Glomerular endothelial cell (primary cell): ENCODE measurements around the gene ST6GALNAC6. TPM values are rescaled to one million over a fixed set of nuclear protein-coding genes. Genes with fewer than 3 reads are reported as not detected.

Experiments used
- DNase-seq: peaks from one replicate; pipeline ENCODE4 v3.0.0-alpha.2; 2011; ENCODE audit warnings: low read depth, low spot score; ENCODE audit errors: extremely low read depth
- total RNA-seq: library from RNA; depleted of rRNA; stranded (reverse); fragments of >200 nt; gene quantifications from 2 replicates; pipeline ENCODE4 v1.2.3, GENCODE V29; 2015

The ST6GALNAC6 gene, protein sequence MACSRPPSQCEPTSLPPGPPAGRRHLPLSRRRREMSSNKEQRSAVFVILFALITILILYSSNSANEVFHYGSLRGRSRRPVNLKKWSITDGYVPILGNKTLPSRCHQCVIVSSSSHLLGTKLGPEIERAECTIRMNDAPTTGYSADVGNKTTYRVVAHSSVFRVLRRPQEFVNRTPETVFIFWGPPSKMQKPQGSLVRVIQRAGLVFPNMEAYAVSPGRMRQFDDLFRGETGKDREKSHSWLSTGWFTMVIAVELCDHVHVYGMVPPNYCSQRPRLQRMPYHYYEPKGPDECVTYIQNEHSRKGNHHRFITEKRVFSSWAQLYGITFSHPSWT
- total RNA-seq: 70.4 and 72.0 TPM in 2 replicates

DNA sequence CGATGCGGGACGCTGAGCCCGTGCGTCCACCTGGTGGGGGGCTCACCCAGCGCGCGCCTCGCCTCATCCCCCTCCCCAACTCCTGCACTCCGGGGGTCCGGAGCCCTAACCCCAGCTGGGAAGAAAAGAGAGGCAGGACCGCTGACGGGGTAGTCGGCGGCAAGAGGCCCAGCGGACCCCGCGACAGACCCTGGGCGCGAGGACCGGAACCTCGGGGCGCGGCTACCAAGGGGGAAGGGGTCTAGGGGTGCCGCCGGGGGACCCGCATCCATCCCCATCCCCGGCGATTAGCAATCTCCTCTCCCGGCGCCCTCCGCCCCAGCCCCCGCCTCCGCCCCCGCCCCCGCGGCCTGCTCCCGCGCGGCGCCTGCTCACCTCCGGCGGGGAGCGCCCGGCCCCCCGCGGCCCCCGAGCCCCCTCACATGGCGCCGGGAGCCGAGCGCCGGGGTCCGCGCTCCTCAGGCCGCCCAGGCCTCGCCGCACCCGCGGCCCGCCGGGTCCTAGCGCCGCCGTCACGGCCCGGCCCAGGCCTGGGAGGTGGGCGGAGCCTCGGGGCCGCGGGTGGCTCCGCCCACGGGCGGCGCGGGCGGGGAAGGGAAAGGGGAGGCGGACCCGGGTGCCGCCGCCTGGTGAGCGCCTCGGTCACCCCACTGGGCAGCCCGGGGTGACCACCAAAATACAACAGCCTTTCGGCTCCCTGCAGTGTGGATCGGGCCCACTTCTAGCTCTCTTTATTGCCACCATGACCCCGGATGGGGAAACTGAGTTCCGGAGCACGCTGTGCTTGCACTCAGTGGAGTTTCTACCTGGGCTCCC, at the start of gene ST6GALNAC6:
ST6GALNAC6 (minus strand) TSS at position 476 of the 816 bp plus-strand sequence. CDS start 1,622 bp downstream, outside the sequence.
- no peak for DNase-seq

GRCh38 chr9:127947841-127948710, 48.7 kb upstream of the ST6GALNAC6 start:
- no peak for DNase-seq

- DNase-seq: no peak
Observed at GRCh38 chr9:127946728-127947127, 47.3 kb upstream of the ST6GALNAC6 start.

GRCh38 chr9:127945942-127946341, 46.5 kb upstream of the ST6GALNAC6 start:
- DNase-seq: no peak

GRCh38 chr9:127945338-127945737, 45.9 kb upstream of the ST6GALNAC6 start:
- DNase-seq: no peak

- DNase-seq: no peak
Observed at GRCh38 chr9:127944586-127945218, 45.3 kb upstream of the ST6GALNAC6 start.

GRCh38 chr9:127943731-127944144, 44.3 kb upstream of the ST6GALNAC6 start:
- DNase-seq: no peak

GRCh38 chr9:127943011-127943662, 43.7 kb upstream of the ST6GALNAC6 start:
- no peak for DNase-seq

GRCh38 chr9:127942216-127943010, 43.0 kb upstream of the ST6GALNAC6 start:
- no peak for DNase-seq

- no peak for DNase-seq
Observed at GRCh38 chr9:127941961-127942215, 42.5 kb upstream of the ST6GALNAC6 start.

DNA sequence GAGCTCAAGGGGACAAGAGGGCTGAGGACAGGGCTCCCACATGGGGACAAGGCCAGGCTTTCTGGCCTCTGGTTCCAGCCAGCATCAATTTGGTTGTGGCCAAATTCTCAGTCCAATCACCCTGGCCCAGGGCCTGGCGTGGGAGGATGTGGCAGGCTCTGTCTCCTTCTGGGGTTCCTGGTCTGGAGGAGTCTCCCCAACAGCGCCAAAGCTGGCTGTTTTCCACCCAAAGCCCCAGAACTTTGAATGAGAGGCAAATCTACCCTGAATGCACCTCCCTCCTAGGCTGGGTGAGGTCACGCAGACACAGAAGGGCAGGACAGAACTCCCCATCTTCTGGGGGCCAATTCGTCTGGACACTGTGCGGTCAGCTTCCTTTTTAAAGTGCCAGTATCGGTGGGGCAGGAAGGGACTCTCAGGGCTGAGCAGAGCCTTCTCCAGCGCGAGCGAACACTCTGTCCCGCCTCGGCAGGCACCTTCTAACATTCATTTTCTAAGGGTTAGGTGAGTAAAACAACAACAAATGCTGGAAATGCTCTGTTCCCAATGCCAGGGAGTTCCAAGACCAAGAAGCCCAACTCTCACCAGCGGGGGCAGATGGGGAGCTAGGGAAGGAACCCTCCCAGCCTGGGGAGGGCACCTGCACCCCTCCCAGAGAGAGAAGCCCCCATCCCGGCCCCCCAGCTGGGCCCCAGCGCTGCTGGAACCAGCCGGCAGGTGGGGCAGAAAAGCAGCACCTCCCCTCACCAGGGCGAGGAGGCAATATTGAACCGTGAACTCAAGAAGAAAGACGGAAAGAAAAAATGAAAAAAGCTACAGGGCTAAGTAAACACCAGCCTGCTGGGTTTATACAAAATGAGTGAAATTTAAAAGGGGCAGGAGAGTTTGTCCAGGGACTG, 41.9 kb upstream of the ST6GALNAC6 start:
- DNase-seq: no peak

DNA sequence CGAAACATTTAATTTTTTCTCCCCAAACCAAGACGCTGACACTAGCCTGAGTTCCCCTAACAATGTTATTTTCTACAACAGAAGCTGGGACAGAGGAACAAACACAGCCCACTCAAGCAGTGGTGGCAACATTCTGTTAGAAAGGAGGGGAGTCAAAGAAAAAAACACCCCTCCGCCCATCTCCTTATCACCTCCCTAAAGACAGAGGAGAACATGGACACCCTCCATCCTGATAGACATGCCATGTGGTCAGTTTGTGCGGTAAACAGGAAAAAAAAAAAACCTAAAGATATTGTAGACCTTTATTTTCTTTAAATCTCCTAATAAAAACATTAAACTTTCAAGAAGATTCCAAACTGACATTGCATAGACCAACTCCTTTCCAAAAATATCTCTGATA, 41.2 kb upstream of the ST6GALNAC6 start:
- no peak for DNase-seq

GRCh38 chr9:127938298-127938690, 38.9 kb upstream of the ST6GALNAC6 start:
- no peak for DNase-seq

- no peak for DNase-seq
Observed at GRCh38 chr9:127937388-127938297, 38.2 kb upstream of the ST6GALNAC6 start, which contains the start of gene DPM2. Gene DPM2, minus strand, starts transcription at chr9:127937854. Its CDS starts 34 bp downstream, at chr9:127937820.

DNA sequence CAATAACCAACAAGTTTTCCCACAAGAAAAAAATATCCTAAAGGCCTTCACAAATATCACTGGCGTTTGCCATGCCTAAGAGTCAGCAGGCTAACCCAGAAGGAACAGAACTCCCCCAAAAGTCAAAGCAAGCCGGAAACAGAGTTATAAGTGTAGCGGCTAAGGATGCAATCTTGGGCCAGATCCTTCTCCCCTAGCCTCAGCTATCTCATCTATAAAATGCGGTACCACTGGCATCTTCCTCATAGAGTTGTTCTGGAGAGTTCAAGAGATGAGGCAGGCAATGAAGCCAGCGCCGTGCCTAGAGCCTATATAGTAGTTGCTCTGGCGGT, 37.6 kb upstream of the ST6GALNAC6 start:
- no peak for DNase-seq

DNA sequence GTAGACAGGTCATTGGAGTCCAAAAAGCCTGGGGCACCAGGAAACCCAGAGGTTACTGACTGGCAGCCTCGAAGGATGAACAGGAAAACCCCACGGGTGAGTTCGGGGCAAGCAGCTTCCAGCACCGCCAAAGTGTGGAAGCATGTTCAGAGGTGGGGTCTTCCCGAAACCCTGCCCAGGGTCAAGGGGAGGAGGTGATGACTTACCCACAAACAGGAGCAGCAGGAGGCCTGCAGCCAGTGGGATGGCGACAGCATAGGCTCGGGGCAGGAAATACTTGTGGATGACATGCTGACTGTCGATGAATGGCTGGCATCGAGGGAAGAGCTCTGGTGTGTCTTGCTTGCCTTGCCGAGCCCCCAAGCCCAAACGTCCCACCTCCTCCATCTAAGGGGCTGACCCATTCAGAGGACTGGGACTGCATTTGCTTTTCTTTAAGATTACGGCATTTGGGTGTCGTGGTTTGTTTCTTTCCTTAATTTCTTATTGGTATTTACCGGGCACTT, 37.0 kb upstream of the ST6GALNAC6 start:
- no peak for DNase-seq

- DNase-seq: no peak
Observed at GRCh38 chr9:127935765-127936221, 36.4 kb upstream of the ST6GALNAC6 start.
